HepG2 (cell line): ENCODE measurements around the gene ANKRD39. TPM values are rescaled to one million over a fixed set of nuclear protein-coding genes. Genes with fewer than 3 reads are reported as not detected.

Source experiments
- ARNTL ChIP-seq: sonication (generic); formaldehyde crosslinking; IDR thresholded peaks from 2 replicates; pipeline ENCODE4 v1.4.0; 2020; ENCODE audit warnings: mild to moderate bottlenecking, missing genetic modification reagents
- HNRNPK ChIP-seq: fragments of 200-400 bp; formaldehyde crosslinking; IDR thresholded peaks from 2 replicates; pipeline ENCODE4 v1.6.1; 2018; ENCODE audit warnings: low read length, low read depth, moderate library complexity, mild to moderate bottlenecking; ENCODE audit not compliant: poor library complexity, severe bottlenecking
- HNRNPLL ChIP-seq: fragments of 200-400 bp; formaldehyde crosslinking; IDR thresholded peaks from 2 replicates; pipeline ENCODE4 v1.6.1; 2017; ENCODE audit warnings: mild to moderate bottlenecking, low read depth, low read length; ENCODE audit not compliant: poor library complexity, severe bottlenecking
- POLR2G ChIP-seq: fragments of 200-400 bp; formaldehyde crosslinking; IDR thresholded peaks from 2 replicates; pipeline ENCODE4 v1.6.1; 2018; ENCODE audit warnings: mild to moderate bottlenecking, low read depth, low read length, moderate library complexity
- RARG ChIP-seq: sonication (generic); formaldehyde crosslinking; IDR thresholded peaks from 2 replicates; pipeline ENCODE4 v1.4.0; 2020; ENCODE audit warnings: low read depth, mild to moderate bottlenecking, missing genetic modification reagents
- SUZ12 ChIP-seq: fragments of 150-350 bp; IDR thresholded peaks from 2 replicates; pipeline ENCODE4 v1.6.1; 2014; ENCODE audit warnings: low read depth, low read length
- TBX3 ChIP-seq: fragments of 450-650 bp; IDR thresholded peaks from 2 replicates; pipeline ENCODE4 v1.6.1; 2017; ENCODE audit warnings: antibody characterized with exemption, mild to moderate bottlenecking, inconsistent platforms, borderline replicate concordance
- TOE1 ChIP-seq: sonication (generic); formaldehyde crosslinking; IDR thresholded peaks from 2 replicates; pipeline ENCODE4 v1.4.0; 2020; ENCODE audit warnings: mild to moderate bottlenecking, missing genetic modification reagents
- ZFP62 ChIP-seq: sonication (generic); formaldehyde crosslinking; IDR thresholded peaks from 2 replicates; pipeline ENCODE4 v1.4.0; 2020; ENCODE audit warnings: missing genetic modification reagents
- ZNF207 ChIP-seq: fragments of 450-650 bp; IDR thresholded peaks from 2 replicates; pipeline ENCODE4 v1.6.1; 2016; ENCODE audit warnings: antibody characterized with exemption, borderline replicate concordance
- ZNF256 ChIP-seq: sonication (generic); formaldehyde crosslinking; conservative IDR thresholded peaks from 2 replicates; pipeline ENCODE4 v1.4.0; 2020; ENCODE audit warnings: missing genetic modification reagents
- ZNF737 ChIP-seq: sonication (generic); formaldehyde crosslinking; IDR thresholded peaks from 2 replicates; pipeline ENCODE4 v1.5.0; 2020; ENCODE audit warnings: missing genetic modification reagents, mild to moderate bottlenecking, borderline replicate concordance
- polyA plus RNA-seq, 8 experiments: library from polyadenylated mRNA; depleted of rRNA in 3 of 8; stranded (reverse) in 7 of 8; unstranded in 1 of 8; fragments of >200 nt; fragmentation: Illumina TruSeq in 4 of 8; extraction: Trizol in 4 of 8; gene quantifications; 2 replicates each; pipeline versions ENCODE4 v1.2.1 to v1.2.3, GENCODE V29; 2011 to 2016; ENCODE audit warnings: low read depth in 4 of 8, missing spikeins in 1 of 8, mixed read lengths in 1 of 8; ENCODE audit not compliant: insufficient read depth in 1 of 8
- total RNA-seq, 5 experiments: library from RNA; depleted of rRNA; stranded (reverse); fragments of >200 nt; fragmentation: Illumina TruSeq; extraction: Trizol; gene quantifications; 2 replicates each; pipeline ENCODE4 v1.2.3, GENCODE V29; 2016; ENCODE audit warnings: low read depth in 1 of 5
- TF ChIP-seq, protein P1 (sequence below): IDR thresholded peaks from 2 replicates; pipeline ENCODE4 v1.6.1; 2016
- TF ChIP-seq, protein P2 (sequence below): fragments of 450-650 bp; IDR thresholded peaks from 2 replicates; pipeline ENCODE4 v1.6.1; 2017
- TF ChIP-seq, protein P3 (sequence below): sonication (generic); formaldehyde crosslinking; IDR thresholded peaks from 2 replicates; pipeline ENCODE4 v1.4.0; 2020; ENCODE audit warnings: missing genetic modification reagents
- TF ChIP-seq, protein P4 (sequence below): sonication (generic); formaldehyde crosslinking; IDR thresholded peaks from 2 replicates; pipeline ENCODE4 v1.5.1; 2020; ENCODE audit warnings: mild to moderate bottlenecking, missing genetic modification reagents

Gene ANKRD39
- total and polyA plus RNA-seq, 2 of the 13 experiments (the other 11 are each of a cell fraction or from before 2014, with no cell fraction given) = 23.2 to 24.8 TPM

DNA sequence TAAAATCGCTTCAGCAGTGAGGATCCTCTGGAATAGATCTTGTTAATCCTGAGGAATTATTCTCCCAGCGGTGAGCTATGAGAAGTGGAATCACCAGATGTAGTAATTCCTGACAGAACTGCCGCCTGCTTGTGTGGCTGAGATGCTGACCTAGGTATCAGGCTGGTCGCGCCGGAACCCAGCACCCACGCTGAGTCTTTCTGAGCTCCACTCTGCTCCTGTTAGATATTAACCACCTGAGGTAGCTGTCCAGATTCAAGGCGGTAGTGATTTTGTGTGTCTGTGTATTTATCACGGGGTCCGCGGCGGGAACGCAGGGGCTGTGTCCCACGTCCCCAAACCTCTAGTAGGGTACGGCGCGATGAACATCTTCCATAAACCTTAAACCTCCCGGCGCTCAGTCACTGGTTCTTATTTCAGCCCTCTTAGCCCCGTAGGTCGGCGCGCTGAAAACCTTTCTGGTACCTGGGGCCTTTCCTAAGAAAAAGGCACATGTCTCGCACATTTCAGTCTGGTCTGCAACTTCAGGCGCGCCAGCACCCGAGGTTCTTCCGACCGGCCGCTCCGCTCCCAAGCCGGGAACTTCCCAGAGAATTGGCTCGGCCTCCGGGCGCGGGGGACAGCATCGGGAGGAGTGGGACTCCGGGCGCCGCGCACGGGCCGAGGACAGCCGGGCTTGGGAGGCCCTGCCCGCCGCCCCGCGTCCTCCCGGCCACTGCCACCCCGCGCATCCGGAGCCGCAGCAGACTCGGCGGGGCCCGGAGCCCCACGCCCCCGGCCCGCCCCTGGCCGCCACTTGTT is 42.3 kb downstream of the ANKRD39 start (continued):
- TF ChIP-seq, protein P1, sequence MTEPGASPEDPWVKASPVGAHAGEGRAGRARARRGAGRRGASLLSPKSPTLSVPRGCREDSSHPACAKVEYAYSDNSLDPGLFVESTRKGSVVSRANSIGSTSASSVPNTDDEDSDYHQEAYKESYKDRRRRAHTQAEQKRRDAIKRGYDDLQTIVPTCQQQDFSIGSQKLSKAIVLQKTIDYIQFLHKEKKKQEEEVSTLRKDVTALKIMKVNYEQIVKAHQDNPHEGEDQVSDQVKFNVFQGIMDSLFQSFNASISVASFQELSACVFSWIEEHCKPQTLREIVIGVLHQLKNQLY (CRISPR knock-in tag) = 0 out of 2 replicates have a peak, but pooled peaks have one; percentile 10
- TF ChIP-seq, protein P2, sequence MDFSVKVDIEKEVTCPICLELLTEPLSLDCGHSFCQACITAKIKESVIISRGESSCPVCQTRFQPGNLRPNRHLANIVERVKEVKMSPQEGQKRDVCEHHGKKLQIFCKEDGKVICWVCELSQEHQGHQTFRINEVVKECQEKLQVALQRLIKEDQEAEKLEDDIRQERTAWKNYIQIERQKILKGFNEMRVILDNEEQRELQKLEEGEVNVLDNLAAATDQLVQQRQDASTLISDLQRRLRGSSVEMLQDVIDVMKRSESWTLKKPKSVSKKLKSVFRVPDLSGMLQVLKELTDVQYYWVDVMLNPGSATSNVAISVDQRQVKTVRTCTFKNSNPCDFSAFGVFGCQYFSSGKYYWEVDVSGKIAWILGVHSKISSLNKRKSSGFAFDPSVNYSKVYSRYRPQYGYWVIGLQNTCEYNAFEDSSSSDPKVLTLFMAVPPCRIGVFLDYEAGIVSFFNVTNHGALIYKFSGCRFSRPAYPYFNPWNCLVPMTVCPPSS = no peak
- no peak for TF ChIP-seq TBX3
- TF ChIP-seq HNRNPK = no peak
- TF ChIP-seq HNRNPLL = no peak
- no peak; the same call in 1 of the 2 replicates for TF ChIP-seq POLR2G
- TF ChIP-seq, protein P3, sequence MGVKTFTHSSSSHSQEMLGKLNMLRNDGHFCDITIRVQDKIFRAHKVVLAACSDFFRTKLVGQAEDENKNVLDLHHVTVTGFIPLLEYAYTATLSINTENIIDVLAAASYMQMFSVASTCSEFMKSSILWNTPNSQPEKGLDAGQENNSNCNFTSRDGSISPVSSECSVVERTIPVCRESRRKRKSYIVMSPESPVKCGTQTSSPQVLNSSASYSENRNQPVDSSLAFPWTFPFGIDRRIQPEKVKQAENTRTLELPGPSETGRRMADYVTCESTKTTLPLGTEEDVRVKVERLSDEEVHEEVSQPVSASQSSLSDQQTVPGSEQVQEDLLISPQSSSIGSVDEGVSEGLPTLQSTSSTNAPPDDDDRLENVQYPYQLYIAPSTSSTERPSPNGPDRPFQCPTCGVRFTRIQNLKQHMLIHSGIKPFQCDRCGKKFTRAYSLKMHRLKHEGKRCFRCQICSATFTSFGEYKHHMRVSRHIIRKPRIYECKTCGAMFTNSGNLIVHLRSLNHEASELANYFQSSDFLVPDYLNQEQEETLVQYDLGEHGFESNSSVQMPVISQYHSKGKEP (CRISPR knock-in tag) = 0 out of 2 replicates have a peak, but pooled peaks have one; percentile 18
- TF ChIP-seq ARNTL (CRISPR knock-in tag) = no peak
- TF ChIP-seq ZNF256 (CRISPR knock-in tag) = no peak; the same call in 1 of the 2 replicates
- TF ChIP-seq TOE1 = no peak
- TF ChIP-seq ZNF737 = no peak
- no peak for TF ChIP-seq ZNF207
- TF ChIP-seq SUZ12 = no peak
- 0 out of 2 replicates have a peak, but pooled peaks have one; percentile 14 for TF ChIP-seq RARG (CRISPR knock-in tag)
- TF ChIP-seq, protein P4, sequence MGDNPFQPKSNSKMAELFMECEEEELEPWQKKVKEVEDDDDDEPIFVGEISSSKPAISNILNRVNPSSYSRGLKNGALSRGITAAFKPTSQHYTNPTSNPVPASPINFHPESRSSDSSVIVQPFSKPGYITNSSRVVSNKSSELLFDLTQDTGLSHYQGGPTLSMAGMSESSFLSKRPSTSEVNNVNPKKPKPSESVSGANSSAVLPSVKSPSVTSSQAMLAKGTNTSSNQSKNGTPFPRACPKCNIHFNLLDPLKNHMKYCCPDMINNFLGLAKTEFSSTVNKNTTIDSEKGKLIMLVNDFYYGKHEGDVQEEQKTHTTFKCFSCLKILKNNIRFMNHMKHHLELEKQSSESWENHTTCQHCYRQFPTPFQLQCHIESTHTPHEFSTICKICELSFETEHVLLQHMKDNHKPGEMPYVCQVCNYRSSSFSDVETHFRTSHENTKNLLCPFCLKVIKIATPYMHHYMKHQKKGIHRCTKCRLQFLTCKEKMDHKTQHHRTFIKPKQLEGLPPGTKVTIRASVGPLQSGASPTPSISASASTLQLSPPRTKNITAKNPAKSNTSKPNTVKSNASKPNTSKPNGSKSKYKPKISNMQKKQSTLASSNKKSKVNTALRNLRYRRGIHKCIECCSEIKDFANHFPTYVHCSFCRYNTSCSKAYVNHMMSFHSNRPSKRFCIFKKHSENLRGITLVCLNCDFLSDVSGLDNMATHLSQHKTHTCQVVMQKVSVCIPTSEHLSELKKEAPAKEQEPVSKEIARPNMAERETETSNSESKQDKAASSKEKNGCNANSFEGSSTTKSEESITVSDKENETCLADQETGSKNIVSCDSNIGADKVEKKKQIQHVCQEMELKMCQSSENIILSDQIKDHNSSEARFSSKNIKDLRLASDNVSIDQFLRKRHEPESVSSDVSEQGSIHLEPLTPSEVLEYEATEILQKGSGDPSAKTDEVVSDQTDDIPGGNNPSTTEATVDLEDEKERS (CRISPR knock-in tag) = no peak
- no peak for TF ChIP-seq ZFP62
